ENCODE data around the gene PCGF1.

The PCGF1 gene

DNA sequence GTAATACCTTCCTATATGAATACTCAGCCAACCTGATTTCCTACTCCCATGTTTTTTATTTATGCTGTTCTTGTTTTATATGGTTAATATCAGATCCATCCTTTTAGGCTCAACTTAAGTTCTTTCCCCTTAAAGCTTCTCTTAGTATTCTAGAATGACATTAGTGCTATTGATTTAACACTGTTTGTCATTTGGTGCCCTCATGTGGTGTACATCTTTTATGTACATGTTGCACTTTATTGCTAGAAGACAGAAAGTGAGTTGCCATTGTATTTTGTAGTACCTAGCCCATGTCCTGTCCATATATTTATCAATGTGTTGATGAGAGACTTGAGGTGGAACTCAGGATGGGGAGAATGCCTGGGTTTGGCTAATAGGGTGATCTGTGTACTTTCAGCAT lies 24.7 kb upstream of the PCGF1 start:
- TF ChIP-seq, protein P1, sequence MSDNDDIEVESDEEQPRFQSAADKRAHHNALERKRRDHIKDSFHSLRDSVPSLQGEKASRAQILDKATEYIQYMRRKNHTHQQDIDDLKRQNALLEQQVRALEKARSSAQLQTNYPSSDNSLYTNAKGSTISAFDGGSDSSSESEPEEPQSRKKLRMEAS (IDR thresholded peaks at IDR 0.05), result no peak
- no peak for TF ChIP-seq CREB1 (IDR thresholded peaks at IDR 0.05; ENCODE audit: low read depth)
- TF ChIP-seq, protein P2, sequence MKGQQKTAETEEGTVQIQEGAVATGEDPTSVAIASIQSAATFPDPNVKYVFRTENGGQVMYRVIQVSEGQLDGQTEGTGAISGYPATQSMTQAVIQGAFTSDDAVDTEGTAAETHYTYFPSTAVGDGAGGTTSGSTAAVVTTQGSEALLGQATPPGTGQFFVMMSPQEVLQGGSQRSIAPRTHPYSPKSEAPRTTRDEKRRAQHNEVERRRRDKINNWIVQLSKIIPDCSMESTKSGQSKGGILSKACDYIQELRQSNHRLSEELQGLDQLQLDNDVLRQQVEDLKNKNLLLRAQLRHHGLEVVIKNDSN (IDR thresholded peaks at IDR 0.05), result no peak
- no peak for TF ChIP-seq FOXM1 (IDR thresholded peaks at IDR 0.05; ENCODE audit: borderline replicate concordance, low read depth)
- peak; percentile 40 for TF ChIP-seq RAD21 (IDR thresholded peaks at IDR 0.05; ENCODE audit: low read depth)
- TF ChIP-seq TCF12 (IDR thresholded peaks at IDR 0.05; ENCODE audit: low read depth), result no peak

DNA sequence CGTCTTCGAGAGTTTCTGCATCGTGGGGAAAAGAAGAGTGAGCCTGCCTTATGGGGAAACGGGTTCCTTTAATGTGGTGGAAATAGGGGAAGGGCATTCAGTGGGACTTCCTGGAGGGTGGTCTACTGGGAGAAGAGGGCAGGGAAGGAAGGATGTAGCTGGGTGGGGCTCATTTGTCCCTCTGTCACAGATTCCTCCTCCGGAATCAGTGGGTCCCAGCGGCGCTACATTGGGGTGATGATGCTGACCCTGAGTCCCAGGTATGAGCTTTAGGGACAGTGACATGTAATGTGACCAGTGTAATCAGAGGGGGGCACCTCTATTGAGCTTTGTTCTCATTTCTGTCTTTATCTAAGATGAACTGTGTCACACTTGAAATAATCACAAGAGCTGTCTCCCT lies 24.2 kb upstream of the PCGF1 start:
- TF ChIP-seq TAF1 (IDR thresholded peaks at IDR 0.05; ENCODE audit: low read depth) (no peak), TEAD4 (IDR thresholded peaks at IDR 0.05) (no peak), FOXM1 (IDR thresholded peaks at IDR 0.05; ENCODE audit: borderline replicate concordance, low read depth) (no peak), CREB1 (IDR thresholded peaks at IDR 0.05; ENCODE audit: low read depth) (no peak)
- TF ChIP-seq, protein P3, sequence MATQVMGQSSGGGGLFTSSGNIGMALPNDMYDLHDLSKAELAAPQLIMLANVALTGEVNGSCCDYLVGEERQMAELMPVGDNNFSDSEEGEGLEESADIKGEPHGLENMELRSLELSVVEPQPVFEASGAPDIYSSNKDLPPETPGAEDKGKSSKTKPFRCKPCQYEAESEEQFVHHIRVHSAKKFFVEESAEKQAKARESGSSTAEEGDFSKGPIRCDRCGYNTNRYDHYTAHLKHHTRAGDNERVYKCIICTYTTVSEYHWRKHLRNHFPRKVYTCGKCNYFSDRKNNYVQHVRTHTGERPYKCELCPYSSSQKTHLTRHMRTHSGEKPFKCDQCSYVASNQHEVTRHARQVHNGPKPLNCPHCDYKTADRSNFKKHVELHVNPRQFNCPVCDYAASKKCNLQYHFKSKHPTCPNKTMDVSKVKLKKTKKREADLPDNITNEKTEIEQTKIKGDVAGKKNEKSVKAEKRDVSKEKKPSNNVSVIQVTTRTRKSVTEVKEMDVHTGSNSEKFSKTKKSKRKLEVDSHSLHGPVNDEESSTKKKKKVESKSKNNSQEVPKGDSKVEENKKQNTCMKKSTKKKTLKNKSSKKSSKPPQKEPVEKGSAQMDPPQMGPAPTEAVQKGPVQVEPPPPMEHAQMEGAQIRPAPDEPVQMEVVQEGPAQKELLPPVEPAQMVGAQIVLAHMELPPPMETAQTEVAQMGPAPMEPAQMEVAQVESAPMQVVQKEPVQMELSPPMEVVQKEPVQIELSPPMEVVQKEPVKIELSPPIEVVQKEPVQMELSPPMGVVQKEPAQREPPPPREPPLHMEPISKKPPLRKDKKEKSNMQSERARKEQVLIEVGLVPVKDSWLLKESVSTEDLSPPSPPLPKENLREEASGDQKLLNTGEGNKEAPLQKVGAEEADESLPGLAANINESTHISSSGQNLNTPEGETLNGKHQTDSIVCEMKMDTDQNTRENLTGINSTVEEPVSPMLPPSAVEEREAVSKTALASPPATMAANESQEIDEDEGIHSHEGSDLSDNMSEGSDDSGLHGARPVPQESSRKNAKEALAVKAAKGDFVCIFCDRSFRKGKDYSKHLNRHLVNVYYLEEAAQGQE (IDR thresholded peaks at IDR 0.05; ENCODE audit: low read depth), result no peak
- TF ChIP-seq, protein P1 (IDR thresholded peaks at IDR 0.05), result no peak

DNA sequence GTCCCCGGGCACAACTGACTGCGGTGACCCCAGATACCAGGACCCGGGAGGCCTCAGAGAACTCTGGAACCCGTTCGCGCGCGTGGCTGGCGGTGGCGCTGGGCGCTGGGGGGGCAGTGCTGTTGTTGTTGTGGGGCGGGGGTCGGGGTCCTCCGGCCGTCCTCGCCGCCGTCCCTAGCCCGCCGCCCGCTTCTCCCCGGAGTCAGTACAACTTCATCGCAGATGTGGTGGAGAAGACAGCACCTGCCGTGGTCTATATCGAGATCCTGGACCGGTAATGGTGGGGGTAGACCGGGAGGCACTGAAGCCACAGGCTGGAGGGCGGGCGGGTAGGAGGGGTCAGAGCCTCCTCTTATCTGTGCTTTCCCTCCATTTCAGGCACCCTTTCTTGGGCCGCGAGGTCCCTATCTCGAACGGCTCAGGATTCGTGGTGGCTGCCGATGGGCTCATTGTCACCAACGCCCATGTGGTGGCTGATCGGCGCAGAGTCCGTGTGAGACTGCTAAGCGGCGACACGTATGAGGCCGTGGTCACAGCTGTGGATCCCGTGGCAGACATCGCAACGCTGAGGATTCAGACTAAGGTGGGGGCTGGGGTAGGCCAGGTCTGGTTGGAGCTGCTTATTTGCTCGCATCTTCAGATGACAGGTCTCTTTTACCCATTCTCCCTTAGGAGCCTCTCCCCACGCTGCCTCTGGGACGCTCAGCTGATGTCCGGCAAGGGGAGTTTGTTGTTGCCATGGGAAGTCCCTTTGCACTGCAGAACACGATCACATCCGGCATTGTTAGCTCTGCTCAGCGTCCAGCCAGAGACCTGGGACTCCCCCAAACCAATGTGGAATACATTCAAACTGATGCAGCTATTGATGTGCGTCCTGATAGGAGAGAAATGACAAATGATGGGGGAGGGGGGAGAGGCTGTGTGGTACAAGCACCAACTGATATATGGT lies 23.0 kb upstream of the PCGF1 start:
- TF ChIP-seq CEBPB (IDR thresholded peaks at IDR 0.05) (no peak), ZBTB7A (IDR thresholded peaks at IDR 0.05; ENCODE audit: low read depth) (peak; percentile 48; the same call in 1 of the 2 replicates), YY1 (IDR thresholded peaks at IDR 0.05; ENCODE audit: low read depth) (no peak), NFIC (IDR thresholded peaks at IDR 0.05) (no peak)
- TF ChIP-seq, protein P1 (IDR thresholded peaks at IDR 0.05), result peak; percentile 81

DNA sequence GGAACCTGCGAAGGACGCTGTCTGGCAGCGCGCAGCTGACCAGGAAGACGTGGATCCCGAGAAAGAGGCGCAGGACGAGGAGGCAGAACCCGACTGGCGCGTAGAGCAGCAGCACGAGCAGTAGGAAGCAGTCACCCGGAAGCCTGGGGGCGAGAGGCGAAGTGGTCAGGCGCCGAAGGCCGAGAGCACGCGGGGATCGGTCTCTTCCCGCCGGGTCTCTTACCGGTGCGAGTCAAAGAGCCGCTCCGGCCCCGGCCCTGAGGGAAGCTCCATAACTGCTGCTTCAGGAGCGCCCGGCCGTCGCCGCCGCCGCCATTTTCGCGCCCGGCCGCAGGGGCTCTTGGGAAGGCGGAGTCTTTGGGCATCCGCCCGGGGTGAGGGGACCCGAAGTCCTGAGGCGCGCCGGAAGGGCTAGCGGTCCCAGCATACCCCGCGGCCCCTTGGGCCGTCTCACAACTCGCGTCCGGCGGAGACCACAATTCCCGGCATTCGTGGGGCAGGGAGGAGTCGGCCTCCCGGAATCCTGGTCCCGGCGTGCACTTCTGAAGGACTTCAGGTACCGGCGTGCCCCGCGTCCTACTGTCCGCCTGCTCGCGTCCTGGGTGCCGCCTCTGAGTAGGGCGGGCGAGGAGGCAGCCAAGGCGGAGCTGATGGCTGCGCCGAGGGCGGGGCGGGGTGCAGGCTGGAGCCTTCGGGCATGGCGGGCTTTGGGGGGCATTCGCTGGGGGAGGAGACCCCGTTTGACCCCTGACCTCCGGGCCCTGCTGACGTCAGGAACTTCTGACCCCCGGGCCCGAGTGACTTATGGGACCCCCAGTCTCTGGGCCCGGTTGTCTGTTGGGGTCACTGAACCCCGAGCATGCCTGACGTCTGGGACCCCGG lies 22.1 kb upstream of the PCGF1 start, which contains the start of the genes AUP1 and HTRA2:
TSS of gene AUP1 (minus strand) at position 350 of the 882 bp plus-strand sequence. CDS start at position 273, 77 bp downstream.
TSS of gene HTRA2 (plus strand) at position 577 of the 882 bp plus-strand sequence. CDS start at position 651, 74 bp downstream.
- TF ChIP-seq RAD21 (IDR thresholded peaks at IDR 0.05; ENCODE audit: low read depth) (no peak), TAF1 (IDR thresholded peaks at IDR 0.05; ENCODE audit: low read depth) (peak; percentile 99), TCF12 (IDR thresholded peaks at IDR 0.05; ENCODE audit: low read depth) (peak; percentile 55; the same call in 1 of the 2 replicates), TEAD4 (IDR thresholded peaks at IDR 0.05) (peak; percentile 69), NFIC (IDR thresholded peaks at IDR 0.05) (peak; percentile 45; the same call in 1 of the 2 replicates), EP300 (IDR thresholded peaks at IDR 0.05; ENCODE audit: borderline replicate concordance) (no peak; the same call in 1 of the 2 replicates), EGR1 (IDR thresholded peaks at IDR 0.05) (0 out of 2 replicates have a peak, but pooled peaks have one; percentile 36), YY1 (IDR thresholded peaks at IDR 0.05; ENCODE audit: low read depth) (peak; percentile 96), FOXM1 (IDR thresholded peaks at IDR 0.05; ENCODE audit: borderline replicate concordance, low read depth) (no peak), ZBTB7A (IDR thresholded peaks at IDR 0.05; ENCODE audit: low read depth) (peak; percentile 94), CEBPB (IDR thresholded peaks at IDR 0.05) (no peak)
- TF ChIP-seq, protein P3 (IDR thresholded peaks at IDR 0.05; ENCODE audit: low read depth), result 0 out of 2 replicates have a peak, but pooled peaks have one; percentile 30
- TF ChIP-seq, protein P2 (IDR thresholded peaks at IDR 0.05), result peak; percentile 29
- TF ChIP-seq, protein P1 (IDR thresholded peaks at IDR 0.05), result peak; percentile 81
